ENCODE data around the gene SGK1.
"Not testable (repeated sequence)": the region's sequence is repeated elsewhere in the genome, so short reads cannot be mapped to it uniquely, and the experiment has no call there.

SGK1 gene

DNA sequence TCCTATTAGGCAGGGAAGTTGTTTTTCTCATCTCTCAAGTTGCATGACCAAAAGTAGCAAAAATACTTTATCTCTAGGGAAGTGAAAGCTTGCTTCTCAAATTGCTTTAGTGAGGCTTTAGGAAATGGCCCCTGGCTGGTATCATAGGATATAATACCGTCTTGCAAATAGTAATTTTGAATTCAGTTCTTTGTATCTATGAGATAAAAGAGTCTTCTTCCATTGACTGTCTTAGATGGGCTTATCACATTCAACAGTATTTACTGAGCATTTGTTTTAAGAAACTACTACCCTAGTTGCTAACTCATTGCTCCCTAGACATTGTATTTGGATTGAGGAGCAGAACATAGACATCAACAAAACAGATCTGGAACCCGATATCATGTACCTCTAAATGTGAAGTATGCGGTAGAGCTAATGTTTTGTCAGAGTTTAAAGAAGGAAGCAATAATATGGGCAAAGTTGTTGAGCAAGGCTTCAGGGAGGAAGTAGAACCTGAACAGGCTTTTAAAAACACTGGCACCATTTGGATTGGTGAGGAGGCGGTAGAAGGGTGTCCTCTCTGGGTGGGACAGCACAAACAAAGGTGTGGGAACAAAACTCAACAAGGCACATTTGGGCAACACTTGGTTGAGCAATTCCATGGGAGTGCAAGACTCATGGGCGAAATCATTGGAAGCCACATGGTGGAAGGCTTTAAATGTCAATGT is 101.5 kb downstream of the SGK1 start:
- DNase-seq: no peak

DNA sequence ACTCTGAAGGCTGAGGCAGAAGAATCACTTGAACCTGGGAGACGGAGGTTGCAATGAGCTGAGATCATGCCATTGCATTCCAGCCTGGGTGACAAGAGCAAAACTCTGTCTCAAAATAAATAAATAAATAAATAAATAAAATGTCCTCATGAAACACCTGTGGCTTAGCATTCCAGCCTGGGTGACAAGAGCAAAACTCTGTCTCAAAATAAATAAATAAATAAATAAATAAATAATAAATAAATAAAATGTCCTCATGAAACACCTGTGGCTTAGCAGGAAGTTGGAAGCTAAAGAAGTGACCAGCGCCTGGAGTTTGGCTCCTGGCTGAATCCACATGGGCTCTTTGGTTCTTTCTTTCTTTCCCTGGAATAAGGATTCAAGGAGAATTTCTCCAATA is 104.5 kb downstream of the SGK1 start:
- DNase-seq: not testable (repeated sequence)

GRCh38 chr6:134211297-134211696 is 106.6 kb downstream of the SGK1 start:
- DNase-seq: no peak

DNA sequence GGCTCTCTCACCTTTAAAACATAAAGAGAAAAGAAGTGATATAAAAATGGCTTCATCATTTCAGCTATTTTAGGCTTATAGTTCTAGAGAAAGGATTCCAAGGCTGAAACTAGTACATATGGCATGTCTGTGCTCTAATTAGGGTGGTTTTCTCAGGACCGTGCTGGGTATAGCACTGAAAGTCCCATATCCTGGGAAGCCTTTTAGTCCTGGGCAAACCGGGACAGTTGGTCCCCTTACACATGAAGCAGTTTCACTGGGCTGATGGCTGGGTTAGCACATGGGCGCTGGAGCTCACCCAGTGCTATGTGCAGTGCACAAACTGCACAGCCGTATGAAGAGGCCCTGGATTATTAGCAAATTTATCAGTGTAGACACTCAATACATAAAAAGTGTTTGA is 110.5 kb downstream of the SGK1 start:
- DNase-seq: no peak

- DNase-seq: no peak
These were observed 112.5 kb downstream of the SGK1 start for GRCh38 chr6:134205366-134205765.

- not testable (repeated sequence) for DNase-seq
These were observed 113.2 kb downstream of the SGK1 start for GRCh38 chr6:134204759-134205158.

DNA sequence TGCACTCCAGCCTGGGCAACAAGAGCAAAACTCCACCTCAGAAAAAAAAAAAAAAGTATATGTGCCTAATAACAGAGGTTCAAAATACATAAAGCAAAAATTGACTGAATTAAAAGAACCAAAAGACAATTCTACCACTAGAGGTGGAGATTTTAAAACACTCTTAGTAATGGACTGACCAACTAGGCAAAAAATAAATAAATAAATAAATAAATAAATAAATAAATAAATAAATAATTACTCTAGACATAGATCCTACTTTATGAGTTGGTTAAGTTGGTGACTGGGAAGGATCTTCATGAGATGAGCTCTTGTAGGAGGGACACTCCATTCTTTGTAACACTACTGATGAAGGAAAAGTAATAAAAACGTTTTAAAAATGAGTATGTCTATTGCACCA is 113.9 kb downstream of the SGK1 start:
- DNase-seq: no peak

GRCh38 chr6:134201716-134202115 is 116.2 kb downstream of the SGK1 start:
- no peak for DNase-seq

- DNase-seq: no peak
These were observed 117.9 kb downstream of the SGK1 start for GRCh38 chr6:134199848-134200606.

DNA sequence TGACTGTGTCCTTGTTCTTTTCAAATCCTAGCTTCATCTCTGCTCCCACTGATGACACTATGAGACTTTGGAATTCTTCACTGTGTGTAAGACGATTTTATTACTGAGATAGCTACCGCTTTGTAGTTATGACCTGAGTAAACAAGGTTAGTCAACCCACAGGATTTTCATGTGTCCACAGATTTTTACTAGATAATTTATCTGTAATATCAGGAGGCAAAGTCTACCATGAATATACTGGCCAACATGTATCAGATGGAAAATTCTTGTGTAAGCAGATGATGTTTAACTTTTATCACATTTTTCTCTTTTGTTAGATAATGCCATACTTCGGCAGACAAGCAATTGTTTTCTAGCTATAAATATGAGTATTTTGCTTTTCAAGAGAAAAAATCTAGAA is 119.8 kb downstream of the SGK1 start:
- no peak for DNase-seq

GRCh38 chr6:134197685-134198084 is 120.2 kb downstream of the SGK1 start:
- DNase-seq: not testable (repeated sequence)

DNA sequence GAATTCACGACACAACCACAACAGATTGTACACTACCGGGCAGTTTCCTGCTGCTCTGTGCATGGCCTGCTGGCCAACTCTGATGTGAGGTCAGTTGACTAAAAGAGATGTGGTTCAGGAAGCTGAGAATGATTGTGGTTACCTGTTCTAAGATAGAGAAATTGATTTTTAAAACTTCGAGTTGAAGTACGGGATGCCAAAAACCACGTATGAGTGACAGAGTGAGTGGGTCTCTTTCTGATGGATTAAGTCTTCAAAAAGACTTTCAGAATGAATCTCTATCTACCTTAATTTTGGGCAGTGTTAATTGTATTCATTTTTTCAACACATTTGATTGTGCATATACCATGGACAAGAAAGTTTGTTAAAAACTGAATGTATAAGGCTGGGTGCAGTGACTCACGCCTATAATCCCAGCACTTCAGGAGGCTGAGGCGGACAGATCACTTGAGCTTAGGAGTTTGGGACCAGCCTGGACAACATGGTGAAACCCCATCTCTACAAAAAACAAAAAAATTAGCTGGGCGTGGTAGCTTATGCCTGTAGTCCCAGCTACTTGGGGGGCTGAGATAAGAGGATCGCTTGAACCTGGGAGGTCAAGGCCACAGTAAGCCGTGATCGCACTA is 121.2 kb downstream of the SGK1 start:
- no peak for DNase-seq

DNA sequence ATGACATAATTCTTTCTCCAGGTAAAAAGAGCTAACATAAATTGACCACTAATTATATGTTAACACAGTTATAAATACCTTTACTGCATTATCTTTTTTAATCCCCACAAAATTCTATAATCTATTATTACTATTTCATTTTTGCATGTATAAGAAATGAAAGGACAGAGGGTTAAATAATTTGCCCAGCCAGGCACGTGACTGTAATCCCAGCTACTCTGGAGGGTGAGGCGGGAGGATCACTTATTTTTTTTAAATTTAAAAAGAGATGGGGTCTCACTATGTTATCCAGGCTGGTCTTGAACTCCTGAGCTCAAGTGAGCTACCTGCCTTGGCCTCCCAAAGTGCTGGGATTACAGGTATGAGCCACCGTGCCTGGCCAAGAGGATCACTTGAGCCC is 121.9 kb downstream of the SGK1 start:
- no peak for DNase-seq

DNA sequence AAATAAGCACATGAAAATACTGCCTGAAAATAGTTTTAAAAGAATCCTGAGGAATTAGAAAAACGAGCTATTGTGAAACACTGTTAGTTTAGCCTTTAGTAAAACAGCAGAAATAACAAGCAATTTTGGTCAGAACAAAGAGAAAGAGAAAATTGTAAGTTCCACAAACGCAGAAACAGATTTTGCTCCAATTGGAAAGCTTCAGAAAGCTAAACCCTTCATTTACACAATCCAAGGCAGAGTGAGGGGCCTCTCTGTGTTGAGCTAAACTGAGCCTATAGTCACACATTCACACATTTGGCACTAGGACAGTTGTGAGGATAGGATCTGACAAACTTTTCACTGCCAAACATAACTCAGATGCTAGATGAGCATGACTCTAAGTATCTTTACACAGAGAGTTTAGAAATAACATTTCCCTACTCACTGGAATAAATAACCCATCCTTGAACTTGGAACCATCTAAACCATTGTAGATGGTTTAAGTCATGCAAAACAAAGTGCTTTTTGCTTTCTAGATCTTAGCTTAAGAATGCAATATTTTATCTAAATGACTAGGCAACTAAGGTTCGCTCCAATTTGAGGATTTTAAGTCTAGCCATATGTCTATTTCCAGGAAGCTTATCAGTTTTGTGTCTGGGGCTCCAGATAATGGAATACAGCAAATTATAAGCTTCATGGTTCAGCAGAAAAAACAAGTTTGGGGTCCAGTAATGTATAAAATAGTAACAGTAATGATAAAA is 122.6 kb downstream of the SGK1 start:
- no peak for DNase-seq

- no peak for DNase-seq
These were observed 124.1 kb downstream of the SGK1 start for GRCh38 chr6:134193536-134194498.

GRCh38 chr6:134192609-134193008 is 125.3 kb downstream of the SGK1 start:
- DNase-seq: not testable (repeated sequence)

DNA sequence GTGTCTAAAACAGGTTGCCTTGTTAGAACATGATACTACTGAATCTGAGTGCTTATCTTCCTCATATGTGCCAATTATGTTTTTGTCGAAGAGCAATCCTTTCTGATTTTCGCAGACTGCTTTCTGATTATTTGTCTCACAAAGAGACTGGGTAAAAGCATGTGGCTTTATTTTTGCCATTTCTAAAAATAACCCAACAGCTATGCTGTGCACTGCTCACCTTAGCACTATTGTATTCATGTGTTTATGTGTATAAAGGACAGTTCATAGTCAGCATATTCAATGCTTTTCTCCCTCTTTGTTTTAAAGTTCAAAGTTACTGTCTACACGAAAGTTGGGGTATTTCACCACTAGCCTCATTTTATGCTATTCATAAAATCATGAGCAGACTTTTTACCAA is 127.0 kb downstream of the SGK1 start:
- no peak for DNase-seq

DNA sequence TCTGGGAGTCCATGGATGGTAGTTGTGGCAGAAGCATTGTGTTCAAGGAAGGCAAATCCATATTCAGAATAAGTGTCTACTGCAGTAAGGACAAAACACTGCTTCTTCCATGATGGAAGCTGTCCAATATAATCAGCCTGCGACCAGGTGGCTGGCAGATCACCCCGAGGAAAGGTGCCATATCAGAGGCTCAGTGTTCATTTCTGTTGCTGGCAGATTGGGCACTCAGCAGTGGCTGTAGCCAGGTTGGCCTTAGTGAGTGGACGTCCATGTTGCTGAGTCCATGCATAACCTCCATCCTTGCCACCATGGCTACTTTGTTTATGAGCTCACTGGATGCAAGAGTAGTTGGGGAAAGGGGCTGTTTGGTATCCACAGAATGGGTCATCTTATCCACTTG is 130.2 kb downstream of the SGK1 start:
- no peak for DNase-seq

DNA sequence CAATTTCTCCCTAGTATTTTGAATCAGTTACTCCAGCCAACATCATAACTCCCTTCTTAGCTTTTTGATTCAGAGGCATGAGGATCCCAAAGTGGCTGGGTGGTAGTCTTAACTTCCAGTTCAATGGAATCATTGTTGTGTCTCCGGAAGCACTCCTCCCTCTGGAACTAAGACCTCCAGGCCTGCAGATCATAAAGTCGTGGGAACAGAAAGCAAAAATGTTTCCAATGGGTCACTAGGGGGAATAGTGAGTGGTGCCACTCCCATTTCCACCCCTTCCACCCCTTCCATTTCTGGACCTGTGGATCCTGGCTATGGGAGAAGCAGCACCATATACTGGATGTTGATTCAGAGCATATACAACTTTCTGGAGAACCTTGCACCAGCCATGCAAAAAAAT is 130.8 kb downstream of the SGK1 start:
- DNase-seq: no peak

GRCh38 chr6:134186355-134186754 is 131.6 kb downstream of the SGK1 start:
- no peak for DNase-seq

DNA sequence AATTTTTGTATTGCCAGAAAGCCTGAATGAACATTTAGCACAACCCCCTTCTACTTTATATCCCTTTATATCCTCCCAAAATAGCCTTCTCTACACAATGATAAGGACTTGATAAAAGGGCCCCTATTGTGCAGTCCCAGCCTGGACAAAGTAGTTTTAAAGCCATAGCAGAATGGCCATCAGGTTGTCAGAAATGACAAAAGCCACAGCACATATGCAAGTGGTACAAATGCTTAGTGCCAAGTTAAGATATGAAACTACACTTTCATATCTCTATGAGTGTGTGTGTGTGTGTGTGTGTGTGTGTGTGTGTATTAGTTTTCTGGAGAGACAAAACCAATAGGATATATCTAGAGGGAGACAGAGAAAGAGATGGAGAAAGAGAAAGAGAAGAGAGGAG is 132.6 kb downstream of the SGK1 start:
- no peak for DNase-seq

- no peak for DNase-seq
These were observed 134.1 kb downstream of the SGK1 start for GRCh38 chr6:134183844-134184243.
